ENCODE measurements around the gene LAMB4. TPM values are rescaled to one million over a fixed set of nuclear protein-coding genes. Genes with fewer than 3 reads are reported as not detected.

Gene LAMB4
- total and polyA plus RNA-seq, 2 of the 4 experiments (the other 2 are of a cell fraction) = 0.12 to 0.18 TPM

GRCh38 chr7:108093851-108094331, 36.3 kb downstream of the LAMB4 start:
- no TSS peak for BruUV-seq (replicated peaks)
- H2BK20ac ChIP-seq (ENCODE audit: low read depth, low read length) = peak overlapping the region; percentile 90
- no peak overlapping the region for H3K9ac ChIP-seq (ENCODE audit: low read depth, low read length)
- WGBS, 2 experiments (ENCODE audit: extremely low coverage in 2 of 2, insufficient read length in 1 of 2) = 0% methylated on average over 1 of the region's 4 CpGs; no CpG with 5 or more reads in 1 of the 2 experiments
- peak overlapping the region; percentile 97 for H4K5ac ChIP-seq (ENCODE audit: low read depth, low read length)
- peak overlapping the region; percentile 76 for H3K4ac ChIP-seq (ENCODE audit: low read depth, low read length)
- H3K18ac ChIP-seq (ENCODE audit: low read depth, low read length) = peak overlapping the region; percentile 97
- H2BK5ac ChIP-seq (ENCODE audit: low read depth, low read length, poor library complexity, severe bottlenecking) = peak overlapping the region; percentile 48
- H3K14ac ChIP-seq (replicated peaks; ENCODE audit: low read depth, low read length) = peak overlapping the region; percentile 74
- no peaks in the 10 kb centered on the region for H3K9me3 ChIP-seq (ENCODE audit: control insufficient read depth, insufficient read depth, low read length)
- H2AK9ac ChIP-seq (replicated peaks; ENCODE audit: low read depth, low read length, poor library complexity) = no peak overlapping the region
- H3K9me1 ChIP-seq (ENCODE audit: insufficient read depth, low read length) = peaks cover 9% of the 10 kb centered on the region
- peak overlapping the region; percentile 94 for H3K27ac ChIP-seq (ENCODE audit: insufficient read depth, low read length)
- ChIA-PET POLR2A (ENCODE audit: unreplicated experiment) (interaction anchor here (0.6 kb wide), 1 partner anchor 162 kb away, joined by 3 read pairs; no protein-coding TSS in a partner anchor), CTCF (interaction anchor here (0.6 to 1.0 kb wide), 2 partner anchors 52 to 112 kb away, joined by 3 read pairs; no protein-coding TSS in a partner anchor)
- H3K27me3 ChIP-seq (ENCODE audit: control insufficient read depth, insufficient read depth, low read length) = no peaks in the 10 kb centered on the region
- H4K20me1 ChIP-seq (ENCODE audit: insufficient read depth, low read length) = no peaks in the 10 kb centered on the region
- peak overlapping the region; percentile 83 for H2BK120ac ChIP-seq (ENCODE audit: low read depth, low read length)
- intact Hi-C loops (cut with micrococcal nuclease) (no loop called here), dilution Hi-C loops (cut with HindIII; ENCODE audit: low sequenced_read_pairs, unreplicated experiment) (no loop called here), in situ Hi-C loops (cut with MboI; ENCODE audit: low sequenced_read_pairs) (no loop called here)
- ATAC-seq (ENCODE audit: low read depth) (no peak), DNase-seq (peak; percentile 23)
- H3K4me2 ChIP-seq (ENCODE audit: low read depth, low read length) = peak overlapping the region; percentile 12; the same call in 1 of the 2 replicates
- peaks cover 18% of the 10 kb centered on the region for H3K4me1 ChIP-seq (ENCODE audit: control insufficient read depth, insufficient read depth, low read length)
- H3K56ac ChIP-seq (ENCODE audit: extremely low read depth, insufficient read depth, low read length) = peak overlapping the region; percentile 36; the same call in 1 of the 2 replicates
- H2AK5ac ChIP-seq (ENCODE audit: low read depth, low read length) = peak overlapping the region; percentile 41
- H3K4me3 ChIP-seq (ENCODE audit: insufficient read depth, low read depth, low read length) = no peak overlapping the region
- H3K36me3 ChIP-seq (ENCODE audit: control insufficient read depth, insufficient read depth, low read length) = no peaks in the 10 kb centered on the region
- peak overlapping the region; percentile 89; the same call in 2 of the 3 replicates for H2BK15ac ChIP-seq (ENCODE audit: low read depth, low read length)
- peak overlapping the region; percentile 89 for H4K91ac ChIP-seq (ENCODE audit: insufficient read depth, low read depth, low read length)
- peak overlapping the region; percentile 83 to 95 for H4K8ac ChIP-seq (ENCODE audit: low read depth in 2 of 2, low read length in 2 of 2)
- no peaks in the 10 kb centered on the region for H3K79me1 ChIP-seq (ENCODE audit: low read depth in 1 of 2, low read length in 2 of 2)
- peak overlapping the region; percentile 83 for H2AFZ ChIP-seq (replicated peaks; ENCODE audit: low read length, poor library complexity)
- TF ChIP-seq BHLHE40 (IDR thresholded peaks at IDR 0.05; ENCODE audit: low read depth, low read length) (no peak), POLR2A (IDR thresholded peaks at IDR 0.05; ENCODE audit: low read depth, low read length) (no peak), FOS (IDR thresholded peaks at IDR 0.05; ENCODE audit: low read depth, low read length) (no peak), CEBPB (IDR thresholded peaks at IDR 0.05; ENCODE audit: low read depth, low read length) (no peak), MAZ (IDR thresholded peaks at IDR 0.05; ENCODE audit: borderline replicate concordance, low read depth, low read length) (no peak), CHD1 (IDR thresholded peaks at IDR 0.05; ENCODE audit: low read depth, low read length) (no peak), RAD21 (IDR thresholded peaks at IDR 0.05; ENCODE audit: low read length) (no peak), ELK1 (IDR thresholded peaks at IDR 0.05; ENCODE audit: borderline replicate concordance, low read depth, low read length) (no peak), MXI1 (IDR thresholded peaks at IDR 0.05; ENCODE audit: borderline replicate concordance, low read depth, low read length) (no peak), RCOR1 (IDR thresholded peaks at IDR 0.05; ENCODE audit: insufficient replicate concordance, low read length) (no peak), SMC3 (IDR thresholded peaks at IDR 0.05; ENCODE audit: low read depth, low read length) (no peak), USF2 (IDR thresholded peaks at IDR 0.05; ENCODE audit: low read depth, low read length) (no peak), RFX5 (IDR thresholded peaks at IDR 0.05; ENCODE audit: low read depth, low read length) (no peak), NFE2L2 (IDR thresholded peaks at IDR 0.05; ENCODE audit: low read depth, low read length) (no peak), CTCF (conservative IDR thresholded peaks at IDR 0.05; ENCODE audit: low read depth, low read length) (no peak), MAFK (IDR thresholded peaks at IDR 0.05; ENCODE audit: low read depth, low read length) (no peak)
- peak overlapping the region; percentile 54; the same call in 1 of the 2 replicates for H3K23ac ChIP-seq (ENCODE audit: low read depth, low read length)
